ENCODE data around the gene MAP3K5. TPM values are rescaled to one million over a fixed set of nuclear protein-coding genes. Genes with fewer than 3 reads are reported as not detected.

Gene MAP3K5
- polyA plus RNA-seq, 1 donor = 7.4 TPM

- no peaks in the 10 kb centered on the region for H3K27me3 ChIP-seq (ENCODE audit: control insufficient read depth, insufficient read depth, low read length)
- no peaks in the 10 kb centered on the region for H3K9me3 ChIP-seq (ENCODE audit: control insufficient read depth, low read depth, low read length)
- no peaks in the 10 kb centered on the region for H3K36me3 ChIP-seq (ENCODE audit: control insufficient read depth, insufficient read depth, low read length)
- H3K4me3 ChIP-seq (ENCODE audit: low read length) = no peak overlapping the region
- no peak overlapping the region for H3K27ac ChIP-seq (ENCODE audit: low read length)
- no peak for DNase-seq
- no CpG with 5 or more reads among the region's 6 CpGs for WGBS (ENCODE audit: insufficient coverage, low lambda C conversion rate)
- peaks cover 9% of the 10 kb centered on the region for H3K4me1 ChIP-seq (ENCODE audit: control insufficient read depth, insufficient read depth, low read length)
These were observed 9.3 kb downstream of the MAP3K5 start for GRCh38 chr6:136783021-136783420.

GRCh38 chr6:136782021-136782770 is 10.1 kb downstream of the MAP3K5 start:
- Histone ChIP-seq H3K36me3 (ENCODE audit: control insufficient read depth, insufficient read depth, low read length) (no peaks in the 10 kb centered on the region), H3K4me1 (ENCODE audit: control insufficient read depth, insufficient read depth, low read length) (peaks cover 4% of the 10 kb centered on the region), H3K4me3 (ENCODE audit: low read length) (no peak overlapping the region), H3K27me3 (ENCODE audit: control insufficient read depth, insufficient read depth, low read length) (no peaks in the 10 kb centered on the region), H3K27ac (ENCODE audit: low read length) (no peak overlapping the region), H3K9me3 (ENCODE audit: control insufficient read depth, low read depth, low read length) (no peaks in the 10 kb centered on the region)
- WGBS (ENCODE audit: insufficient coverage, low lambda C conversion rate) = 100% methylated on average over 1 of the region's 1 CpG
- DNase-seq = no peak

GRCh38 chr6:136780972-136781371 is 11.3 kb downstream of the MAP3K5 start:
- Histone ChIP-seq H3K36me3 (ENCODE audit: control insufficient read depth, insufficient read depth, low read length) (no peaks in the 10 kb centered on the region), H3K27me3 (ENCODE audit: control insufficient read depth, insufficient read depth, low read length) (no peaks in the 10 kb centered on the region), H3K4me1 (ENCODE audit: control insufficient read depth, insufficient read depth, low read length) (peaks cover 4% of the 10 kb centered on the region), H3K27ac (ENCODE audit: low read length) (no peak overlapping the region), H3K4me3 (ENCODE audit: low read length) (no peak overlapping the region), H3K9me3 (ENCODE audit: control insufficient read depth, low read depth, low read length) (no peaks in the 10 kb centered on the region)
- WGBS (ENCODE audit: insufficient coverage, low lambda C conversion rate) = no CpG with 5 or more reads among the region's 3 CpGs
- DNase-seq = no peak

DNA sequence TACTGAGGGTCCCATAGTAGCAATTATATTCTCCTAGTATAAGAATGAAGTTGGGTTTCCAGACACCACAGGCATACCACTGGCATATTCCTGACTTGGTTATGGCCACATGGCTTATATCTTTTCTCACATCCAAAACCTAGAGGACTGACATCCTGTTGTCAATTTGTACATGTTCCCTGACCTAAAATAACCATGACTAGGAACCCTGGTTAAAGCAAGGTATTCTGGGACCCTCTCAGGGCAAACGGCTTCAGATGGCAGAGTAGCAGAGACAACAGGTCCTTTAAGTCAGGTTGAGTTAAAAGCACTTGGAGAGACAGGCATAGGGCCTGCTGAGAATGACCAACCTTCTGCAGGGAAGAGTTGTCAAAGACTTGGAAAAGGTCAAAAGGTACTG is 12.6 kb downstream of the MAP3K5 start:
- no peak overlapping the region for H3K4me3 ChIP-seq (ENCODE audit: low read length)
- no peaks in the 10 kb centered on the region for H3K36me3 ChIP-seq (ENCODE audit: control insufficient read depth, insufficient read depth, low read length)
- WGBS (ENCODE audit: insufficient coverage, low lambda C conversion rate) = no CpG with 5 or more reads among the region's 1 CpG
- no peak overlapping the region for H3K27ac ChIP-seq (ENCODE audit: low read length)
- DNase-seq = no peak
- H3K27me3 ChIP-seq (ENCODE audit: control insufficient read depth, insufficient read depth, low read length) = no peaks in the 10 kb centered on the region
- peaks cover 4% of the 10 kb centered on the region for H3K4me1 ChIP-seq (ENCODE audit: control insufficient read depth, insufficient read depth, low read length)
- no peaks in the 10 kb centered on the region for H3K9me3 ChIP-seq (ENCODE audit: control insufficient read depth, low read depth, low read length)

DNA sequence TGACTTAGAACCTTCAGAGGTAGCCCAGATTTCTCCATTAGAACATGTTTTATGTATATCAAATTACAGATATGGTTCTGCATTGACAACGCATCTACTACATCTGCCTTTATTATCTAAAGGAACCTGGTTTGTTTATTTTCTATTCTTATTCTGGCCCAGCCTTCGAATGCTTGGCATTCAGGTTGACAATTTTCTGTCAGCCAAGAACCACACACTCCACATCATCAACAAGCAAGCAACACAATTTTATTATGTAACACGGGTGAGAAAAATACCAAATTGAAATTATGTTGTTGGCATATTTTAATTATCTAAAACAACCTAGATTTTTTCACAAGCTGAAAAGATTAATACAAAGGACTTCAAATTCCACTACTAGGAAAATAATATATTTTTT is 14.6 kb downstream of the MAP3K5 start:
- WGBS (ENCODE audit: insufficient coverage, low lambda C conversion rate) = 89% methylated on average over 3 of the region's 3 CpGs
- no peaks in the 10 kb centered on the region for H3K9me3 ChIP-seq (ENCODE audit: control insufficient read depth, low read depth, low read length)

GRCh38 chr6:136775548-136775947 is 16.7 kb downstream of the MAP3K5 start:
- Histone ChIP-seq H3K9me3 (ENCODE audit: control insufficient read depth, low read depth, low read length) (no peaks in the 10 kb centered on the region), H3K27ac (ENCODE audit: low read length) (no peak overlapping the region), H3K36me3 (ENCODE audit: control insufficient read depth, insufficient read depth, low read length) (no peaks in the 10 kb centered on the region), H3K4me1 (ENCODE audit: control insufficient read depth, insufficient read depth, low read length) (peaks cover 9% of the 10 kb centered on the region), H3K27me3 (ENCODE audit: control insufficient read depth, insufficient read depth, low read length) (no peaks in the 10 kb centered on the region), H3K4me3 (ENCODE audit: low read length) (no peak overlapping the region)
- WGBS (ENCODE audit: insufficient coverage, low lambda C conversion rate) = no CpG with 5 or more reads among the region's 2 CpGs
- no peak for DNase-seq

More for the DNA sequence above, 14.6 kb downstream of the MAP3K5 start:
- no peak overlapping the region for H3K4me3 ChIP-seq (ENCODE audit: low read length)
- DNase-seq = no peak
- H3K27ac ChIP-seq (ENCODE audit: low read length) = no peak overlapping the region
- H3K4me1 ChIP-seq (ENCODE audit: control insufficient read depth, insufficient read depth, low read length) = peaks cover 9% of the 10 kb centered on the region
- H3K36me3 ChIP-seq (ENCODE audit: control insufficient read depth, insufficient read depth, low read length) = no peaks in the 10 kb centered on the region
- H3K27me3 ChIP-seq (ENCODE audit: control insufficient read depth, insufficient read depth, low read length) = no peaks in the 10 kb centered on the region

GRCh38 chr6:136775081-136775480 is 17.2 kb downstream of the MAP3K5 start:
- H3K27me3 ChIP-seq (ENCODE audit: control insufficient read depth, insufficient read depth, low read length) = no peaks in the 10 kb centered on the region
- peaks cover 9% of the 10 kb centered on the region for H3K4me1 ChIP-seq (ENCODE audit: control insufficient read depth, insufficient read depth, low read length)
- no peak for DNase-seq
- H3K9me3 ChIP-seq (ENCODE audit: control insufficient read depth, low read depth, low read length) = no peaks in the 10 kb centered on the region
- H3K36me3 ChIP-seq (ENCODE audit: control insufficient read depth, insufficient read depth, low read length) = no peaks in the 10 kb centered on the region
- H3K27ac ChIP-seq (ENCODE audit: low read length) = no peak overlapping the region
- WGBS (ENCODE audit: insufficient coverage, low lambda C conversion rate) = no CpG with 5 or more reads among the region's 3 CpGs
- H3K4me3 ChIP-seq (ENCODE audit: low read length) = no peak overlapping the region

- peaks cover 5% of the 10 kb centered on the region for H3K4me1 ChIP-seq (ENCODE audit: control insufficient read depth, insufficient read depth, low read length)
- no peaks in the 10 kb centered on the region for H3K9me3 ChIP-seq (ENCODE audit: control insufficient read depth, low read depth, low read length)
- H3K4me3 ChIP-seq (ENCODE audit: low read length) = no peak overlapping the region
- 57% methylated on average over 1 of the region's 6 CpGs for WGBS (ENCODE audit: insufficient coverage, low lambda C conversion rate)
- peak in 1 of 2 donors; percentile 54 for DNase-seq
- H3K36me3 ChIP-seq (ENCODE audit: control insufficient read depth, insufficient read depth, low read length) = no peaks in the 10 kb centered on the region
- no peaks in the 10 kb centered on the region for H3K27me3 ChIP-seq (ENCODE audit: control insufficient read depth, insufficient read depth, low read length)
- H3K27ac ChIP-seq (ENCODE audit: low read length) = peak overlapping the region; percentile 48
These were observed 17.8 kb downstream of the MAP3K5 start for GRCh38 chr6:136774228-136775041.

- Histone ChIP-seq H3K27ac (ENCODE audit: low read length) (no peak overlapping the region), H3K27me3 (ENCODE audit: control insufficient read depth, insufficient read depth, low read length) (no peaks in the 10 kb centered on the region), H3K36me3 (ENCODE audit: control insufficient read depth, insufficient read depth, low read length) (no peaks in the 10 kb centered on the region), H3K9me3 (ENCODE audit: control insufficient read depth, low read depth, low read length) (no peaks in the 10 kb centered on the region), H3K4me3 (ENCODE audit: low read length) (no peak overlapping the region), H3K4me1 (ENCODE audit: control insufficient read depth, insufficient read depth, low read length) (peaks cover 5% of the 10 kb centered on the region)
- DNase-seq = no peak
- whole genome bisulfite sequencing (ENCODE audit: insufficient coverage, low lambda C conversion rate) = no CpG with 5 or more reads among the region's 4 CpGs
These were observed 18.8 kb downstream of the MAP3K5 start for GRCh38 chr6:136773473-136773796.

- 60% methylated on average over 1 of the region's 6 CpGs for WGBS (ENCODE audit: insufficient coverage, low lambda C conversion rate)
- Histone ChIP-seq H3K9me3 (ENCODE audit: control insufficient read depth, low read depth, low read length) (no peaks in the 10 kb centered on the region), H3K36me3 (ENCODE audit: control insufficient read depth, insufficient read depth, low read length) (no peaks in the 10 kb centered on the region), H3K4me3 (ENCODE audit: low read length) (no peak overlapping the region), H3K4me1 (ENCODE audit: control insufficient read depth, insufficient read depth, low read length) (peaks cover 5% of the 10 kb centered on the region), H3K27me3 (ENCODE audit: control insufficient read depth, insufficient read depth, low read length) (no peaks in the 10 kb centered on the region), H3K27ac (ENCODE audit: low read length) (no peak overlapping the region)
- no peak for DNase-seq
These were observed 19.4 kb downstream of the MAP3K5 start for GRCh38 chr6:136772685-136773472.
